Neural progenitor cell (in vitro differentiated cells): ENCODE data around the gene PLCL1.

ENCODE experiments used
- CTCF ChIP-seq: fragments of 200-600 bp; sonication (generic); IDR thresholded peaks from 2 replicates; pipeline ENCODE4 v1.5.1; 2017; ENCODE audit warnings: antibody characterized with exemption, mild to moderate bottlenecking
- EZH2phosphoT487 ChIP-seq: fragments of 200-600 bp; sonication (generic); IDR thresholded peaks from 2 replicates; pipeline ENCODE4 v1.6.1; 2017; ENCODE audit warnings: antibody characterized with exemption

- TF ChIP-seq CTCF (no peak), EZH2phosphoT487 (no peak)
Observed at GRCh38 chr2:198044777-198045176, 240.4 kb downstream of the PLCL1 start.
